ENCODE measurements around the gene MTA3.
"Not testable (repeated sequence)": the region's sequence is repeated elsewhere in the genome, so short reads cannot be mapped to it uniquely, and the experiment has no call there.

MTA3 gene

GRCh38 chr2:42638080-42638784 lies 69.8 kb downstream of the MTA3 start:
- TF ChIP-seq MYC (IDR thresholded peaks at IDR 0.05; ENCODE audit: low read depth, low read length) (no peak), POLR2A (IDR thresholded peaks at IDR 0.05; ENCODE audit: extremely low read depth, insufficient read length) (no peak), MAX (IDR thresholded peaks at IDR 0.05; ENCODE audit: low read depth, low read length) (no peak)
- no peak overlapping the region for H3K4me3 ChIP-seq (ENCODE audit: low read depth, low read length)

GRCh38 chr2:42639340-42640077 lies 71.1 kb downstream of the MTA3 start:
- H3K4me3 ChIP-seq (ENCODE audit: low read depth, low read length) = no peak overlapping the region
- DNase-seq (ENCODE audit: low read depth) = no peak
- no peak for TF ChIP-seq CTCF (IDR thresholded peaks at IDR 0.05; ENCODE audit: low read depth, low read length)
- no peak for TF ChIP-seq MYC (IDR thresholded peaks at IDR 0.05; ENCODE audit: low read depth, low read length)
- no peak for TF ChIP-seq MAX (IDR thresholded peaks at IDR 0.05; ENCODE audit: low read depth, low read length)
- TF ChIP-seq POLR2A (IDR thresholded peaks at IDR 0.05; ENCODE audit: extremely low read depth, insufficient read length) = no peak

More at GRCh38 chr2:42638080-42638784, 69.8 kb downstream of the MTA3 start:
- no peak for DNase-seq (ENCODE audit: low read depth)

GRCh38 chr2:42640261-42640660 lies 71.8 kb downstream of the MTA3 start:
- no peak for TF ChIP-seq POLR2A (IDR thresholded peaks at IDR 0.05; ENCODE audit: extremely low read depth, insufficient read length)
- TF ChIP-seq MYC (IDR thresholded peaks at IDR 0.05; ENCODE audit: low read depth, low read length) = no peak
- no peak for TF ChIP-seq CTCF (IDR thresholded peaks at IDR 0.05; ENCODE audit: low read depth, low read length)
- TF ChIP-seq MAX (IDR thresholded peaks at IDR 0.05; ENCODE audit: low read depth, low read length) = no peak

GRCh38 chr2:42642371-42642770 lies 73.9 kb downstream of the MTA3 start:
- DNase-seq (ENCODE audit: low read depth); H3K4me3 ChIP-seq (ENCODE audit: low read depth, low read length): not testable (repeated sequence)

More at GRCh38 chr2:42640261-42640660, 71.8 kb downstream of the MTA3 start:
- no peak for DNase-seq (ENCODE audit: low read depth)
- no peak overlapping the region for H3K4me3 ChIP-seq (ENCODE audit: low read depth, low read length)

GRCh38 chr2:42645551-42645950 lies 77.1 kb downstream of the MTA3 start:
- no peak overlapping the region for H3K4me3 ChIP-seq (ENCODE audit: low read depth, low read length)
- TF ChIP-seq MAX (IDR thresholded peaks at IDR 0.05; ENCODE audit: low read depth, low read length) = no peak
- TF ChIP-seq POLR2A (IDR thresholded peaks at IDR 0.05; ENCODE audit: extremely low read depth, insufficient read length) = no peak
- DNase-seq (ENCODE audit: low read depth) = no peak

GRCh38 chr2:42648796-42649195 lies 80.4 kb downstream of the MTA3 start:
- TF ChIP-seq MYC (IDR thresholded peaks at IDR 0.05; ENCODE audit: low read depth, low read length) (no peak), MAX (IDR thresholded peaks at IDR 0.05; ENCODE audit: low read depth, low read length) (no peak), POLR2A (IDR thresholded peaks at IDR 0.05; ENCODE audit: extremely low read depth, insufficient read length) (no peak), CTCF (IDR thresholded peaks at IDR 0.05; ENCODE audit: low read depth, low read length) (no peak)
- H3K4me3 ChIP-seq (ENCODE audit: low read depth, low read length) = no peak overlapping the region
- DNase-seq (ENCODE audit: low read depth) = peak; percentile 82

- DNase-seq (ENCODE audit: low read depth) = no peak
- TF ChIP-seq MYC (IDR thresholded peaks at IDR 0.05; ENCODE audit: low read depth, low read length) (no peak), POLR2A (IDR thresholded peaks at IDR 0.05; ENCODE audit: extremely low read depth, insufficient read length) (no peak), CTCF (IDR thresholded peaks at IDR 0.05; ENCODE audit: low read depth, low read length) (no peak), MAX (IDR thresholded peaks at IDR 0.05; ENCODE audit: low read depth, low read length) (no peak)
- H3K4me3 ChIP-seq (ENCODE audit: low read depth, low read length) = no peak overlapping the region
Measured at GRCh38 chr2:42651057-42651456, 82.6 kb downstream of the MTA3 start.

All from NB4 (cell line).